Nephron (organoid): ENCODE measurements around the gene KRTAP10-12.

ENCODE experiments used
- H3K27ac Mint-ChIP-seq, 3 experiments: 2 replicates each; pipeline ENCODE4 v1.8.0; 2020; ENCODE audit warnings: mixed read lengths in 3 of 3, mild to moderate bottlenecking in 2 of 3, moderate library complexity in 1 of 3
- H3K27me3 Mint-ChIP-seq: 2 replicates; pipeline ENCODE4 v1.8.0; 2021; ENCODE audit warnings: low read depth, mild to moderate bottlenecking, moderate library complexity, mixed read lengths
- H3K36me3 Mint-ChIP-seq: 2 replicates; pipeline ENCODE4 v1.8.0; 2020; ENCODE audit warnings: low read depth, mixed read lengths
- H3K4me1 Mint-ChIP-seq: 2 replicates; pipeline ENCODE4 v1.8.0; 2020; ENCODE audit warnings: mixed read lengths
- H3K4me3 Mint-ChIP-seq, 3 experiments: 2 replicates each; pipeline ENCODE4 v1.8.0; 2020; ENCODE audit warnings: mild to moderate bottlenecking in 3 of 3, mixed read lengths in 3 of 3, moderate library complexity in 2 of 3
- H3K9me3 Mint-ChIP-seq: 2 replicates; pipeline ENCODE4 v1.8.0; 2020; ENCODE audit warnings: mixed read lengths
- TF ChIP-seq, protein P1 (sequence below), 3 experiments: fragments of 200-600 bp; sonication (generic); IDR thresholded peaks; one replicate each; pipeline ENCODE4 v1.5.0; 2021; ENCODE audit warnings: antibody characterized with exemption in 3 of 3; ENCODE audit not compliant: unreplicated experiment in 3 of 3

KRTAP10-12 gene

DNA sequence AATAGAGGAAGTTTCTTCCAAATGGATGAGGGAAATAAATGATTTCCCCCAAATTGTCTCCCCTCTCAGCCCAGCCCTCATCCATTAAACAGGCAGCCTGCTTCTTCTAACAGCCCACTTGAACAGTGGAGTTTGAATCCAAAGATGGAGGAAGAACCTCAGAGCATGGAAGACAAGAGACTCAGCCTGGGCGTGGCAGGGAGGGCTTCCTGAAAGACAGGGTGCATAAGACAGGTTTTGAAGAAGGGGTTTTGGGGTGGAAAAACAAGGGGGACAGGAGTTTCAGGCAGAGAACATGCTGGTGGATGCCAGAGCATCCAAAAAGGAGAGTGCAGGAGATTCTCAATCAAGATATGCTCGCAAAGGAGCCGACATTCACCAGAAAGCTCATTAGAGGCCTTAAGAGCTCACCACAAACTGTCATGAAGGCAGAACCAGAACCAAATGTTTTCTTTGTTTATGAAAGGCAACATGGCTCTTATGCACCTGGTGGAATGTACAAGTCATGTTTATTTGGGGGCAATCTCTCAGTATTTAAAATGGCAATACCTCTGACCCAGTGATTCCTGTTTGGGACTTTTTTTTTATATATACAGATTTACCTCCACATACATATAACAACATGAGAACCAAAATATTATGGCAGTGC lies 40.9 kb downstream of the KRTAP10-12 start:
- no peaks in the 10 kb centered on the region for H3K36me3 Mint-ChIP-seq

GRCh38 chr21:44738621-44739020 lies 41.6 kb downstream of the KRTAP10-12 start:
- TF ChIP-seq, protein P1, sequence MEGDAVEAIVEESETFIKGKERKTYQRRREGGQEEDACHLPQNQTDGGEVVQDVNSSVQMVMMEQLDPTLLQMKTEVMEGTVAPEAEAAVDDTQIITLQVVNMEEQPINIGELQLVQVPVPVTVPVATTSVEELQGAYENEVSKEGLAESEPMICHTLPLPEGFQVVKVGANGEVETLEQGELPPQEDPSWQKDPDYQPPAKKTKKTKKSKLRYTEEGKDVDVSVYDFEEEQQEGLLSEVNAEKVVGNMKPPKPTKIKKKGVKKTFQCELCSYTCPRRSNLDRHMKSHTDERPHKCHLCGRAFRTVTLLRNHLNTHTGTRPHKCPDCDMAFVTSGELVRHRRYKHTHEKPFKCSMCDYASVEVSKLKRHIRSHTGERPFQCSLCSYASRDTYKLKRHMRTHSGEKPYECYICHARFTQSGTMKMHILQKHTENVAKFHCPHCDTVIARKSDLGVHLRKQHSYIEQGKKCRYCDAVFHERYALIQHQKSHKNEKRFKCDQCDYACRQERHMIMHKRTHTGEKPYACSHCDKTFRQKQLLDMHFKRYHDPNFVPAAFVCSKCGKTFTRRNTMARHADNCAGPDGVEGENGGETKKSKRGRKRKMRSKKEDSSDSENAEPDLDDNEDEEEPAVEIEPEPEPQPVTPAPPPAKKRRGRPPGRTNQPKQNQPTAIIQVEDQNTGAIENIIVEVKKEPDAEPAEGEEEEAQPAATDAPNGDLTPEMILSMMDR (IDR thresholded peaks at IDR 0.05; ENCODE audit: unreplicated experiment in 3 of 3), result no peak
- no peak overlapping the region for H3K4me3 Mint-ChIP-seq

More for the DNA sequence above, 40.9 kb downstream of the KRTAP10-12 start:
- Mint-ChIP-seq H3K4me3 (no peak overlapping the region), H3K27me3 (peaks cover 10% of the 10 kb centered on the region), H3K4me1 (peaks cover 35% of the 10 kb centered on the region), H3K27ac (peak overlapping the region in 1 of 3 experiments; percentile 7), H3K9me3 (no peaks in the 10 kb centered on the region)
- TF ChIP-seq, protein P1 (IDR thresholded peaks at IDR 0.05; ENCODE audit: unreplicated experiment in 3 of 3), result no peak

DNA sequence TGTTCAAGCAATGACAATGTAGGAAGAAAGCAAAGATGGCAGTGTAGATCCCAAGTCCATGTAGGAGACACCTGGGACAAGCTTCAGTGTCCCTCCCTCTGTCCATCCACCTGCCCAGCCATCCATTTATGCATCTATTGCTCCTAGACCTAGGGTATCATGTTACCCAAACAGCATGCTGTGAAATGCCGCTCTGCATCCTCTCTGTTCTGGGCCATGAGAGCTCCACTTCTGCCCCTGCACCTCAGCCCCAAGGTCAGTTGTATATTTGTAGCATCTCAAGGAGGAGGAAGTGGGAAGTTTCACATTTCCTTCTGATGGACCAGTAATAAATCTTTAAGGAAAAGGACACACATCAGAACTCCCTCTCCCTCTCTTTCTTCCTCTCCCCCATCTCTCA lies 42.3 kb downstream of the KRTAP10-12 start:
- H3K9me3 Mint-ChIP-seq, result no peaks in the 10 kb centered on the region
- no peaks in the 10 kb centered on the region for H3K36me3 Mint-ChIP-seq
- H3K4me1 Mint-ChIP-seq, result peaks cover 30% of the 10 kb centered on the region
- peaks cover 5% of the 10 kb centered on the region for H3K27me3 Mint-ChIP-seq
- TF ChIP-seq, protein P1 (IDR thresholded peaks at IDR 0.05; ENCODE audit: unreplicated experiment in 3 of 3), result no peak
- no peak overlapping the region for H3K27ac Mint-ChIP-seq
- no peak overlapping the region for H3K4me3 Mint-ChIP-seq

More at GRCh38 chr21:44738621-44739020, 41.6 kb downstream of the KRTAP10-12 start:
- Mint-ChIP-seq H3K36me3 (no peaks in the 10 kb centered on the region), H3K4me1 (peaks cover 30% of the 10 kb centered on the region), H3K9me3 (no peaks in the 10 kb centered on the region), H3K27ac (no peak overlapping the region), H3K27me3 (peaks cover 5% of the 10 kb centered on the region)

GRCh38 chr21:44740742-44741141 lies 43.8 kb downstream of the KRTAP10-12 start:
- H3K4me1 Mint-ChIP-seq, result peaks cover 30% of the 10 kb centered on the region
- peaks cover 5% of the 10 kb centered on the region for H3K27me3 Mint-ChIP-seq
- TF ChIP-seq, protein P1 (IDR thresholded peaks at IDR 0.05; ENCODE audit: unreplicated experiment in 3 of 3), result no peak
- no peak overlapping the region for H3K27ac Mint-ChIP-seq
- H3K9me3 Mint-ChIP-seq, result peaks cover 2% of the 10 kb centered on the region
- no peak overlapping the region for H3K4me3 Mint-ChIP-seq
- no peaks in the 10 kb centered on the region for H3K36me3 Mint-ChIP-seq

GRCh38 chr21:44741921-44742320 lies 44.9 kb downstream of the KRTAP10-12 start:
- Mint-ChIP-seq H3K4me1 (peaks cover 25% of the 10 kb centered on the region), H3K4me3 (no peak overlapping the region), H3K9me3 (peaks cover 2% of the 10 kb centered on the region), H3K27me3 (no peaks in the 10 kb centered on the region), H3K36me3 (no peaks in the 10 kb centered on the region), H3K27ac (no peak overlapping the region)
- TF ChIP-seq, protein P1 (IDR thresholded peaks at IDR 0.05; ENCODE audit: unreplicated experiment in 3 of 3), result no peak
